HG03060 (cell line): ENCODE results near the gene LGMN.
A peak's percentile ranks its signal among the peaks of the same experiment; 100 is the strongest.
"Not testable (repeated sequence)": the region's sequence is repeated elsewhere in the genome, so short reads cannot be mapped to it uniquely, and the experiment has no call there.

ENCODE experiments used
- ATAC-seq: cut with Tn5 transposase; IDR thresholded peaks from one replicate; pipeline ENCODE4 v1.9.1; 2021; ENCODE audit warnings: low read depth, moderate number of reproducible peaks; ENCODE audit not compliant: unreplicated experiment

Gene LGMN

GRCh38 chr14:92748259-92749016, at the start of gene LGMN:
Gene LGMN (minus strand): TSS chr14:92748627. CDS start chr14:92732786, 15,841 bp downstream.
- ATAC-seq = no peak

GRCh38 chr14:92794961-92795360, 46.5 kb upstream of the LGMN start:
- no peak for ATAC-seq

GRCh38 chr14:92794547-92794941, 46.1 kb upstream of the LGMN start:
- no peak for ATAC-seq

- peak; percentile 89 for ATAC-seq
These were observed 45.5 kb upstream of the LGMN start, which contains the start of gene GOLGA5 for GRCh38 chr14:92793709-92794546. Gene GOLGA5 (plus strand): TSS chr14:92794305. CDS start chr14:92797438, 3,133 bp downstream.

GRCh38 chr14:92792885-92793284, 44.5 kb upstream of the LGMN start:
- no peak for ATAC-seq

- no peak for ATAC-seq
These were observed 41.1 kb upstream of the LGMN start for GRCh38 chr14:92789457-92790089.

- ATAC-seq = no peak
These were observed 39.1 kb upstream of the LGMN start for GRCh38 chr14:92787554-92787953.

- no peak for ATAC-seq
These were observed 38.0 kb upstream of the LGMN start for GRCh38 chr14:92786427-92786756.

GRCh38 chr14:92785667-92786426, 37.4 kb upstream of the LGMN start:
- ATAC-seq = no peak

GRCh38 chr14:92783813-92784431, 35.5 kb upstream of the LGMN start:
- ATAC-seq = no peak

- no peak for ATAC-seq
These were observed 32.9 kb upstream of the LGMN start for GRCh38 chr14:92781350-92781749.

GRCh38 chr14:92780444-92781232, 32.2 kb upstream of the LGMN start:
- ATAC-seq = no peak

GRCh38 chr14:92778868-92779565, 30.6 kb upstream of the LGMN start:
- not testable (repeated sequence) for ATAC-seq

- ATAC-seq = peak; percentile 97
These were observed 26.9 kb upstream of the LGMN start for GRCh38 chr14:92775292-92775691.

- no peak for ATAC-seq
These were observed 26.1 kb upstream of the LGMN start for GRCh38 chr14:92774572-92774971.

- ATAC-seq = no peak
These were observed 22.1 kb upstream of the LGMN start for GRCh38 chr14:92770484-92770883.

- no peak for ATAC-seq
These were observed 20.4 kb upstream of the LGMN start for GRCh38 chr14:92768795-92769194.

- peak; percentile 87 for ATAC-seq
These were observed 19.8 kb upstream of the LGMN start for GRCh38 chr14:92768236-92768635.
